NOMO-1 treated with dmso at 0.1 percent for 144 hours (cell line): ENCODE data around the gene DCLK1.

Experiments used
- DNase-seq: peaks from one replicate; lab custom pipeline; 2025; ENCODE audit not compliant: unreplicated experiment; lab: John Stamatoyannopoulos, UW

Gene DCLK1

GRCh38 chr13:35956074-35956473, 175.1 kb downstream of the DCLK1 start:
- no peak for DNase-seq

GRCh38 chr13:35954207-35954560, 177.0 kb downstream of the DCLK1 start:
- DNase-seq: no peak

GRCh38 chr13:35953537-35954206, 177.5 kb downstream of the DCLK1 start:
- DNase-seq: no peak

- no peak for DNase-seq
These were observed 183.9 kb downstream of the DCLK1 start for GRCh38 chr13:35947315-35947714.

- no peak for DNase-seq
These were observed 185.8 kb downstream of the DCLK1 start for GRCh38 chr13:35945368-35945767.

GRCh38 chr13:35941374-35941773, 189.8 kb downstream of the DCLK1 start:
- DNase-seq: no peak

GRCh38 chr13:35940734-35941133, 190.4 kb downstream of the DCLK1 start:
- no peak for DNase-seq

- no peak for DNase-seq
These were observed 194.8 kb downstream of the DCLK1 start for GRCh38 chr13:35936246-35936978.

GRCh38 chr13:35930665-35931631, 200.2 kb downstream of the DCLK1 start:
- DNase-seq: no peak

GRCh38 chr13:35927567-35928021, 203.6 kb downstream of the DCLK1 start:
- DNase-seq: no peak

GRCh38 chr13:35926859-35927530, 204.2 kb downstream of the DCLK1 start:
- no peak for DNase-seq

GRCh38 chr13:35925669-35926068, 205.5 kb downstream of the DCLK1 start:
- DNase-seq: no peak

- no peak for DNase-seq
These were observed 207.8 kb downstream of the DCLK1 start for GRCh38 chr13:35923347-35923746.

GRCh38 chr13:35920816-35921215, 210.4 kb downstream of the DCLK1 start:
- DNase-seq: no peak

- no peak for DNase-seq
These were observed 213.1 kb downstream of the DCLK1 start for GRCh38 chr13:35917942-35918645.

- DNase-seq: no peak
These were observed 213.8 kb downstream of the DCLK1 start for GRCh38 chr13:35917252-35917941.

- no peak for DNase-seq
These were observed 215.0 kb downstream of the DCLK1 start for GRCh38 chr13:35916146-35916545.

- DNase-seq: no peak
These were observed 216.5 kb downstream of the DCLK1 start for GRCh38 chr13:35914662-35915061.

- DNase-seq: no peak
These were observed 218.3 kb downstream of the DCLK1 start for GRCh38 chr13:35912841-35913240.
